Superior temporal gyrus (tissue), 1 donor: ENCODE measurements around the gene UNC79.
A peak's percentile ranks its signal among the peaks of the same experiment; 100 is the strongest.

Source experiments
- DNase-seq: peaks from one replicate; pipeline ENCODE4 v3.0.0-alpha.2; 2016; ENCODE audit errors: extremely low spot score

UNC79 gene

GRCh38 chr14:93708311-93708734, 277.6 kb downstream of the UNC79 start:
- no peak for DNase-seq

GRCh38 chr14:93708800-93709199, 278.1 kb downstream of the UNC79 start:
- no peak for DNase-seq

GRCh38 chr14:93709249-93709648, 278.5 kb downstream of the UNC79 start:
- DNase-seq, result no peak

- no peak for DNase-seq
These were observed 281.5 kb downstream of the UNC79 start for GRCh38 chr14:93712079-93712837.

- peak; percentile 78 for DNase-seq
These were observed 282.3 kb downstream of the UNC79 start for GRCh38 chr14:93712838-93713724.

GRCh38 chr14:93713726-93714405, 283.1 kb downstream of the UNC79 start:
- DNase-seq, result no peak

- no peak for DNase-seq
These were observed 283.9 kb downstream of the UNC79 start for GRCh38 chr14:93714605-93715004.

- DNase-seq, result no peak
These were observed 284.7 kb downstream of the UNC79 start for GRCh38 chr14:93715279-93715927.

GRCh38 chr14:93716002-93716745, 285.4 kb downstream of the UNC79 start:
- DNase-seq, result no peak

- no peak for DNase-seq
These were observed 286.3 kb downstream of the UNC79 start for GRCh38 chr14:93716746-93717667.

- DNase-seq, result no peak
These were observed 287.1 kb downstream of the UNC79 start for GRCh38 chr14:93717668-93718320.

GRCh38 chr14:93719256-93719655, 288.5 kb downstream of the UNC79 start:
- no peak for DNase-seq

- no peak for DNase-seq
These were observed 289.5 kb downstream of the UNC79 start for GRCh38 chr14:93720076-93720815.

- no peak for DNase-seq
These were observed 290.3 kb downstream of the UNC79 start for GRCh38 chr14:93720981-93721483.

- DNase-seq, result no peak
These were observed 292.3 kb downstream of the UNC79 start for GRCh38 chr14:93723001-93723400.

GRCh38 chr14:93725002-93725582, 294.4 kb downstream of the UNC79 start:
- DNase-seq, result no peak

- no peak for DNase-seq
These were observed 295.3 kb downstream of the UNC79 start for GRCh38 chr14:93725993-93726392.
